Measurements from ENCODE around the gene RAI14.

GRCh38 chr5:34691326-34691725, 35.2 kb downstream of the RAI14 start:
- TF ChIP-seq CTCF (IDR thresholded peaks at IDR 0.05; ENCODE audit: insufficient read depth, low read depth, low read length) = no peak
- no peak for TF ChIP-seq EZH2 (IDR thresholded peaks at IDR 0.05; ENCODE audit: insufficient read depth, low read length)

Data from astrocyte (in vitro differentiated cells and primary cell).